ENCODE results near the gene ENOX1. TPM values are rescaled to one million over a fixed set of nuclear protein-coding genes. Genes with fewer than 3 reads are reported as not detected.

The ENOX1 gene
- total and polyA plus RNA-seq, 3 donors from 2014 or later = 11.0 to 14.2 (median 11.5) TPM

DNA sequence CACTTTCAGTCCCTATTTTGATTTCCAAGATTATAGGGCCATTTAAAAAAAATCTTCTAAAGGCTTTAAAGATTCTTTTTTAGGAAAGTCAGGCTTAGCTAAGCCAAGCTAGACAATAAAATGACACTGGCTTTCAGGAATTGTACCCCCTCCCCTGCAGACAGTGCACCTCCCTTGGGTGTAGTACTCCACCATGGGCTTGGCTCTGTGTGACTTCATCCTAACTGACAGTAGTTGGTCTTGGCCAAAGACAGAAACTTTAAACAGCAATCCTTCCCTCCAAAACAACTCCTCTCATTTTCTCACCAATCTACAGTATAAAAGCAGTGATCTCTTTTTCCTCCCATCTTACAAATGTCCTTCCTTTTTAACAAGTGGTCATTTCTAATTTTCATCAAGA lies 480.4 kb downstream of the ENOX1 start:
- TF ChIP-seq POLR2A (IDR thresholded peaks at IDR 0.05) = no peak
- TF ChIP-seq CTCF (IDR thresholded peaks at IDR 0.05) = no peak
- Histone ChIP-seq H3K36me3 (ENCODE audit: low read depth, missing control alignments) (no peaks in the 10 kb centered on the region), H3K4me1 (peaks cover 17% of the 10 kb centered on the region), H3K27me3 (no peaks in the 10 kb centered on the region), H3K9me3 (no peaks in the 10 kb centered on the region), H3K27ac (no peak overlapping the region), H3K4me3 (no peak overlapping the region)
- intact Hi-C loops (cut with DNase I; ENCODE audit: low total_unique reads) = no loop called here
- DNase-seq = no peak

DNA sequence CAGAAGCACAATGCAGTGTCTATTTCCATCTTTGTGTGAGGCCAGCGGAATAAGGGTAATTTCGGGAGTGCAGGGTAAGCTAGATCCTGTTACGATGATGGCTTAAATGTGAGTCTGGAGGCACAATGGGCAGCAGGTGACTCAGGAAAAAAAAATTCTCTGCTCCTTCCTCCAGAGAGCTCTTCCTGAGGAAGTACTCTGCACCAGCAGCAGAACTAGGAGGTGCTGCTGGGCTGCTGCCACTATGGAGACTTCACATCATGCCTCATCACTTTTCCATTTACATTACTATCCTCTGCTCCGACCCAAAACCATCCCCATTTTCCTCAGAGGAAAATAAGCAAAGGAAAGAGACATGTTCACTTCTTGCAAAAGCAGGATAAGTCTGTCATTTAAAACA lies 481.4 kb downstream of the ENOX1 start:
- H3K9me3 ChIP-seq = no peaks in the 10 kb centered on the region
- peaks cover 17% of the 10 kb centered on the region for H3K4me1 ChIP-seq
- no peaks in the 10 kb centered on the region for H3K27me3 ChIP-seq
- H3K36me3 ChIP-seq (ENCODE audit: low read depth, missing control alignments) = no peaks in the 10 kb centered on the region
- no peak overlapping the region for H3K4me3 ChIP-seq
- intact Hi-C loops (cut with DNase I; ENCODE audit: low total_unique reads) = no loop called here
- no peak overlapping the region for H3K27ac ChIP-seq
- WGBS, 2 donors = 43% methylated on average over 4 of the region's 4 CpGs
- DNase-seq = no peak
- TF ChIP-seq POLR2A (IDR thresholded peaks at IDR 0.05) = no peak
- TF ChIP-seq CTCF (IDR thresholded peaks at IDR 0.05) = no peak

DNA sequence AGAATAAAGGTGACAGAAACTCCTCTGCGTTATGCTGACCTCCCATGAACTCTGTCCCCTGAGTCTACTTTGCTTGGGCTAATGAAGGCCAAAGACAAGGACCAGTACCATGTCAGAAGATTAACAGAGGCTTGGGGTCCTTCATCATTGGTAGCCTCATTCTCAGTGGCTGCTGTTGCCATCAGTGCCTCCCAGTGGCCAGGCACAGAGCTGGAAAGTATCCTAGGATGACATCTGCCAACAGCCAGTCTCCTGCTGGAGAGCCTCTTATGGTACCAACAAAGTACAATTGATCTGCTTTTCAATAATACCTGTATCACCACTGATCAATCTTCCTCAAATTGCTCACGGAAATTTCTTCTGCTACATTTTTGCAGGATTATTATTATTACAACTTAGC lies 481.8 kb downstream of the ENOX1 start:
- H3K27ac ChIP-seq = no peak overlapping the region
- DNase-seq = no peak
- H3K27me3 ChIP-seq = no peaks in the 10 kb centered on the region
- no peak for TF ChIP-seq POLR2A (IDR thresholded peaks at IDR 0.05)
- peak in 1 of 3 experiments; percentile 5 for TF ChIP-seq CTCF (IDR thresholded peaks at IDR 0.05)
- no peaks in the 10 kb centered on the region for H3K9me3 ChIP-seq
- H3K4me1 ChIP-seq = peaks cover 17% of the 10 kb centered on the region
- 45 to 49% methylated on average over 2 of the region's 2 CpGs for WGBS, 2 donors
- H3K36me3 ChIP-seq (ENCODE audit: low read depth, missing control alignments) = no peaks in the 10 kb centered on the region
- intact Hi-C loops (cut with DNase I; ENCODE audit: low total_unique reads) = no loop called here
- H3K4me3 ChIP-seq = no peak overlapping the region

DNA sequence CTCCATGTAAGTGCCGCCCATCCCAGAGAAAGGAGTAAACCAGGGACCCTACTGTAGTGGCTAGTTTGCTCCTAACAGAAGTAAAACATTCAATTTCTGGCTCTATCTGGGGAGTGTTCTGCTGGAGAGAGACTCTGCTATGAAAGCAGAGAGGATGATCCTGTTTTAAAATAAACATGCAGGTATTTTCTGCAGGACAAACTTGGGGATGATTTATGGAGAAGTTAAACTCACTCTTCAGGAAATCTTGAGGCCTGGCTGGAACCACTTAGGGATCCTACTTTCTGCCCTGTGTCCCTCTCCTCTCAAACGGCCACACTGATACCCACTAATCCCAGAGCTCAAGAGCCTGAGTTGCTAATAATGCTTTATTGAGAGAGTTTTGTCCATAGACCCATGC lies 482.3 kb downstream of the ENOX1 start:
- WGBS, 2 donors = 80 to 98% methylated on average over 2 of the region's 2 CpGs

More for the DNA sequence above, 482.3 kb downstream of the ENOX1 start:
- H3K4me3 ChIP-seq = no peak overlapping the region
- intact Hi-C loops (cut with DNase I; ENCODE audit: low total_unique reads) = no loop called here
- H3K27ac ChIP-seq = no peak overlapping the region
- no peak for DNase-seq
- no peaks in the 10 kb centered on the region for H3K9me3 ChIP-seq
- H3K36me3 ChIP-seq (ENCODE audit: low read depth, missing control alignments) = no peaks in the 10 kb centered on the region
- peaks cover 17% of the 10 kb centered on the region for H3K4me1 ChIP-seq
- TF ChIP-seq POLR2A (IDR thresholded peaks at IDR 0.05) = no peak
- TF ChIP-seq CTCF (IDR thresholded peaks at IDR 0.05) = no peak
- no peaks in the 10 kb centered on the region for H3K27me3 ChIP-seq

Measured in testis (tissue), 3 donors.